ENCODE results near the gene SFI1. TPM values are rescaled to one million over a fixed set of nuclear protein-coding genes. Genes with fewer than 3 reads are reported as not detected.
A peak's percentile ranks its signal among the peaks of the same experiment; 100 is the strongest.
"Not testable (repeated sequence)": the region's sequence is repeated elsewhere in the genome, so short reads cannot be mapped to it uniquely, and the experiment has no call there.

Gene SFI1
- polyA plus RNA-seq, 12 donors = 5.8 to 28.7 (median 10.8) TPM; not detected in 1

GRCh38 chr22:31538815-31539214, 42.5 kb downstream of the SFI1 start:
- no peak for DNase-seq

DNA sequence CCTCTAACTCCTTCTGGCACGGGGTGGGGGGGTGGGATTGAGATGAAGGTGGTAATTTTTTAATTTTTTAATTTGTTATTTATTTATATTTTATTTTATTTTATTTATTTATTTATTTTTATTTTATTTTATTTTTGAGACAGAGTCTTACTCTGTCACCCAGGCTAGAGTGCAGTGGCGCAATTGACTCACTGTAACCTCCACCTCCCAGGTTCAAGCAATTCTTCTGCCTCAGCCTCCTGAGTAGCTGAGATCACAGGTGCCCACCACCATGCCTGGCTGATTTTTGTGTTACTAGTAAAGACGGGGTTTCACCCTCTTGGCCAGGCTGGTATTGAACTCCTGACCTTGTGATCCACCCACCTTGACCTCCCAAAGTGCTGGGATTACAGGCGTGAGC, 43.8 kb downstream of the SFI1 start:
- DNase-seq = not testable (repeated sequence)

GRCh38 chr22:31540966-31541365, 44.6 kb downstream of the SFI1 start:
- no peak for DNase-seq

DNA sequence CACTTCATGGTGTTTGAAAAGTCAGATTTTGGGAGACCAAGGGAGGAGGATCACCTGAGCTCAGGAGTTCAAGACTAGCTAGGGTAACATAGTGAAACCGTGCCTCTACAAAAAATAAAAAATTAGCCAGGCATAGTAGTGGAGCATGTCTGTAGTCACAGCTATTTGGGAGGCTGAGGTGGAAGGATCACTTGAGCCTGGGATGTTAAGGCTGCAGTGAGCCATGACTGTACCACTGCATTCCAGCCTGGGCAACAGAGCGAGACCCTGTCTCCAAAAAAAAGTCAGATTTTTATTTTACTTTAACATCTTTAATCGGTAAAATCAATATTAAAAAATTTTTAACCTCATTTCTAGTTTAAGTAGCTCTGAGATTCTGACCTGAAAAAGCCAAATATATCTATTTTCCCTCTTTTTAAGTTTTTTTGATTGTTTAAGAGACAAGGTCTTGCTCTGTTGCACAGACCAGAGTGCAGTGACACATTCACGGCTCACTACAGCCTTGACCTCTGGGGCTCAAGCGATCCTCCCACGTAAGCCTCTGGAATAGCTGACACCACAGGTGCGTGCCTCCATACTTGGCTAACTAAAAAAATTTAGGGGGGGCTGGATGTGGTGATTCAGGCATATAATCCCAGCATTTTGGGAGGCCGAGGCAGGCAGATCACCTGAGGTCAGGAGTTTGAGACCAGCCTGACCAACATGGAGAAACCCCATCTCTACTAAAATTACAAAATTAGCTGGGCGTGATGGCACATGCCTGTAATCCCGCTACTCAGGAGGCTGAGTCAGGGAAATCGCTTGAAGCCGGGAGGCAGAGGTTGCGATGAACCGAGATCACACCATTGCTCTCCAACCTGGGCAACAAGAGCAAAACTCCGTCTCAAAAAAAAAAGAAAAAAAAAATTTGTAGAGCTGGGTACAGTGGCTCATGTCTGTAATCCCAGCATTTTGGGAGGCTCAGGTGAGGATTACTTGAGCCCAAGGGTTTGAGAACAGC, 48.4 kb downstream of the SFI1 start:
- DNase-seq = no peak

- no peak for DNase-seq
These were observed 54.6 kb downstream of the SFI1 start for GRCh38 chr22:31550871-31551370.

- DNase-seq = peak; percentile 23
These were observed 60.4 kb downstream of the SFI1 start for GRCh38 chr22:31556627-31557203.

GRCh38 chr22:31558546-31558945, 62.2 kb downstream of the SFI1 start:
- DNase-seq = not testable (repeated sequence)

DNA sequence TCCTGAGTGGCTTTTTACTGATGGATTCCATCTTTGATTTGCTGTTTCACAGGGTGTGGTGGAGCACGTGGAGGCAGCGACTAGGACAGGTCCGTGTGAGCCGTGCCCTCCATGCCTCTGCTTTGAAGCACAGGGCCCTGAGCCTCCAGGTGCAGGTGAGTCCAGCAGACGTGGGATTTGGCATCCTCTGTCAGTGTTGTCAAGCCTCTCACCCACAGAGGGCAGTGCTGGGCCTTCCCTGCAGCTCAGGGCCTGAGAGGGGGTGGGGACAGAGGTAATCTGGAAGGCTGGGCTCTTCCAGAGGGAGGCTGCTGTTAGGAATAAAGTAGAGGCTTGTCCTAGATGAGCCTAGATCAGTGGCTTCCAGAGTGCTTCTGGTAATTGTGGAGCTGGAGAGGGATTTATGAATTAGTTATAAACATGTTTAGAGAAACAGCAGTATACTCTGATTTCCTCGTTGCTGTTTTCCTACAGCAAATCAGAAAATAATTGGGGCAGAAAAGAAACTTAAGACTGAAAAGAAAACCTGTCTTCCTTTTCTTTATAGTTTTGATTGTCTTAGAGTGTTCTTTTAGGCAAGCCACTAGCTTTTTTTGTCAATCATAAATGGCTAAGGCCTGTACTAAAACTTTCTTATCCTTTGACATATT, 65.0 kb downstream of the SFI1 start:
- DNase-seq = peak; percentile 68

DNA sequence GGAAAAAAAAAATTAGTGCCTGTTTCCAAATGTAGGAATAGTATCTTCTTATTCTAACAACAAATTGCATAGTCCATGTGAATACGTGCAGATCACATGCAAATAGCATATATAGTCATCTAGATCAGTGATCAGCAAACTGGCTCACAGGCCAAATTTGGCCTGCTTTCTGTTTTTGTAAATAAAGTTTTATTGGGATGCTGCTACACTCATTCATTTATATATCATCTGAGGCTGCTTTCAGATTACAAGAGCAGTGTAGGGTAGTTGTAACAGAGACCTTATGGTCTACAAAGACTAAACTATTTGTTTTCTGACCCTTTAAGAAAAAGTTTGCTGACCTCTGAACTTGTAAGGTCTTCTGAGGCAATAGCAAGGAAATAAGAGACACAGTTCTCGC, 65.6 kb downstream of the SFI1 start:
- no peak for DNase-seq

DNA sequence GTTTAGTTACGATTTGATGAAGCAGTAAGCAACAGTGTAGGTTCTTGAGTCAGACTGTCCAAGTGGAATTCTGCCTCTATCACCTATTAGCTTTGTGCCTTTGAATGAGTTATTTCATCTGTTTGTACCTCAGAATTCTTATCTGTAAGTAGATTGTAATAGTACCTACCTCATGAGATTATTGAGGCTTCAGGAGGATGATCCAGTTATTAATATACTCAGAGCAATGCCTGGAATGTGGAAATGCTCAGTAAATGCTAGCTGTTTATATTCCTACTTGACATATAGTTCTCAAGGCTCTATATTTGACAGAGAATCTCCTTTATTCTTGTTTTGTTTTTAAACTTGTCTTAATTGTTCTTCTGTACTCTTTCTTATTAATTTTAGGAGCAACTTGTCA, 70.1 kb downstream of the SFI1 start:
- no peak for DNase-seq

GRCh38 chr22:31567196-31567595, 70.9 kb downstream of the SFI1 start:
- no peak for DNase-seq

- no peak for DNase-seq
These were observed 71.4 kb downstream of the SFI1 start for GRCh38 chr22:31567702-31568101.

GRCh38 chr22:31569126-31569525, 72.8 kb downstream of the SFI1 start:
- DNase-seq = no peak

DNA sequence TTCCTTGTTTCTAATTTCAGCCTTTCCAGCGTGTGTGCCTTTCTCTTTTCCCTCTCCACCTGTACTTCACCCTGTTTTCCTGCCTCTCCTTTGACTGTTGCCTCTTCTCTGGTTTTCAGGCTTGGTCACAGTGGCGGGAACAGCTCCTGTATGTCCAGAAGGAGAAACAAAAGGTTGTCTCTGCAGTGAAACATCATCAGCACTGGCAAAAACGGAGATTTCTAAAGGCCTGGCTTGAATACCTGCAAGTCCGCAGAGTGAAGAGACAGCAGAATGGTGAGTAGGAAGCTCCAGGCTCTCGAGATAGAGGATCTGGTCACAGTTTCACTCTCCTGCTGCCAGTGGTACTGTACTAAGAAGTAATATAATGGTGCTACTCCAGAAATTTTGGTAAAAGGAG, 76.6 kb downstream of the SFI1 start:
- DNase-seq = no peak

DNA sequence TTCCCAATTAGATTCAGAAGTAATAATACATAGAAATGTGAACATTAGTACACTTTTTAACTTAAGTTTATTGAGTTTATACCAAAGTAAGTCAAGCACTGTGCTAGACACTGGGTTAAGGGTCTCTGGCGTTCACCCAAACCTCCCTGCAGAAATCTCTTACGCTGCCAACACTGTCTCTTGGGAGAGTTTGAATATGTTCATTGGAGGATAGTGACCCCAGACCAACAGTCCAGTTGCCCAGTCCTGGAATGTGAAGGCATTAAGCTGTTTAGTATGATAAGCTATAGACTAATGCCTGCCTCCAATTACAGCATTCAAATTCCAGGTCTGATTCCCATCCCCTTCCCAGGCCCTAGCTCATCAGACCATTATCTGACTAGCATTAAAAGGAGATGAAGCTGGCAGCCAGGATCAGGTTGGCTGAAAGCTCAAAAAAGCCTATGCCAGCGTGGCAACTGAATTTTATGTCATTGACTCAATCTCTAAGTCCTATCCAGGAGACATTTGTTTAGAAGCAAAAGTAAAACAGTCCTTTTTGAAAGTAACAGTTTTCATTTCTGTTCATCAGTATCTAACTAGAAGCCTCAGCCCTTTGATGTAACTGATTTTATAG, 77.8 kb downstream of the SFI1 start:
- DNase-seq = no peak

- DNase-seq = no peak
These were observed 78.9 kb downstream of the SFI1 start for GRCh38 chr22:31575190-31575589.

DNA sequence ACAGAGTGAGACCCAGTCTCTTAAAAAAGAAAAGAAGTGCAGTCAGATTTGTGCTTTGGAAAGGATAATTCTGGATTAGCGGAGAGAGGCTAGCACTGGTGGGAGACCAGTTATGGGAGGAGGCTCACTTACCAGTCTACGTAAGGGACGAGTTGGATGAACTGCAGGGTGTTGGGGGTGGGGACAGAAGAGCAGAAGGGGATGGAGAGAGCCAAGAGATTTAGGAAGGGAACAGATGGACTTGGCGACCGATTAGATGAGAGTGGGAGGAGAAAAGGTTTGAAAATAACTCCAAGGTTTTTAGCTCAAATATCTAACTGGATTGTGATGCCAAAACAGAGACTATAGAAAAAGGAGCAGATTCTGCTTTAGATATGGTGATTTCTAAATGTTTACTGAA, 81.4 kb downstream of the SFI1 start:
- DNase-seq = no peak

GRCh38 chr22:31578171-31578570, 81.8 kb downstream of the SFI1 start:
- DNase-seq = no peak

DNA sequence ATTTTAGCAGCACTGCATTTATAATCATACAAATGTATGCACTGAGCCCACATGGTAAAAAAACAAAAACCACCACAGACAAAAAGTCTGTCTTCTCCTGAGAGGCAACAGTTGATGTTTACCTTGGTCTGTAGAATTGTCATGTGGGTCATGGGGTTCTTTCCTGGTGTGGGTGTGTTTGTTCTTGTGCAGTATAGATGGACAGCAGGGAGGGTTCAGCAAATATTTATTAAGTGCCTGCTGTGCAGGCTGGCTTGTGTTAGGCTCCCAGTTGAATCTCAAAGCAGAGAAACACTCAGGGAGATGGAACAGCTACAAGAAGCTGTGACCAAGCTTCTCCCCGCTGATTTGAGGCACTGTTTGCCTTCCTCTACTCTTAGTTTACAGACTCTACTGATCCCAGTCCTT, 83.5 kb downstream of the SFI1 start:
- DNase-seq = no peak

DNA sequence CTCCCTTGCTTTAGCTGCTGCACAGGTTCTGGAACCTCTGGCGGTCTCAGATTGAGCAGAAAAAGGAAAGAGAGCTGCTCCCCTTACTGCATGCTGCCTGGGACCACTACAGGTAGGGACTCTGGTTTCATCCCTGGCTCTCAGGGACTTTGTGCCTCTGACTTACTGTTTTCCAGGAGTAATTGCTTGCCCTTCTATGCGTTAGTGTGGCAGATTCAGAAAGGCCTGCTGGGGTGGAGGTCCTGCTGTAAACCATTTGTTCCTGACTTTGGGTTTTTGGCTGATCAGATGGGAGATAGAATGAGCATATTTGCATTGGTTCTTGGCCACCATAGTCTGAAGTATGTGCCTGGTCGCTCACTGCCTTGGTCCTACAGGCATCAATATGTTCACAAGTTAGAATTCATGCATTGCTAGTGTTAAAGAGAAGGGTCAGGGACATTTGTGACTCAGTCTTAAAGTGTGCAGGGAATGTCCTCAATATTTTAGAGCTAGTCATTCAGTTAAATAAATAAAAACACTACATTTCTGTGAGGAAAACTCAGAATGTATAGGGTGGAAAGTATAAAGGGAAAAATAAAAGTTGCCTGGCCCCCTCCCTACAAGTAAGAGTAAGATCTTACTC, 87.6 kb downstream of the SFI1 start:
- no peak for DNase-seq

- DNase-seq = no peak
These were observed 88.4 kb downstream of the SFI1 start for GRCh38 chr22:31584804-31585160.
